ENCODE data around the gene NRIP2. TPM values are rescaled to one million over a fixed set of nuclear protein-coding genes. Genes with fewer than 3 reads are reported as not detected.
A peak's percentile ranks its signal among the peaks of the same experiment; 100 is the strongest.
"Not testable (repeated sequence)": the region's sequence is repeated elsewhere in the genome, so short reads cannot be mapped to it uniquely, and the experiment has no call there.

The NRIP2 gene
- total and polyA plus RNA-seq, 4 experiments from 2014 or later = 0.29 to 2.0 TPM; not detected in 2

DNA sequence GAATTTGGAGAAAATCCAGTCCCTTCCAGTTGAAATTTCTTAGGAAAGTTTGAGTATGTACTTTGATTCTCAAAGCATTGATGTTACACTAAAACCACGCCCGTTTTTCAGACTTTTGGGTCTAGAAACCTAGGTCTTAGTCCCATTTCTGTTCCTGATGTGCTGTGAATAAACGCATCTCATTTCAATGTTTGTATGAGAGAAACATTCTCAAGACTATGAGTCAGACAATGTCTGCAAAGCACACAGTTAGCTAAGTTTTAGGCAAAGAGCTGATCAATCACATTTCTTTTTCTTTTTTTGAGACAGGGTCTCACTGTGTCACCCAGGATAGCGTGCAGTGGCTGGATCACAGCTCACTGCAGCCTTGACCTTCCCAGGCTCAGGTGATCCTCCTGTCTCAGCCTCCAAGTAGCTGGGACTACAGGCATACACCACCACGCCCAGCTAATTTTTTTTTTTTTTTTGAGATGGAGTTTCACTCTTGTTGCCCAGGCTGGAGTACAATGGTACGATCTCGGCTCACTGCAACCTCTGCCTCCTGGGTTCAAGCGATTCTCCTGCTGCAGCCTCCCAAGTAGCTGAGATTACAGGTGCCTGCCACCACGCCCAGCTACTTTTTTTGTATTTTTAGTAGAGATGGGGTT lies 34.3 kb upstream of the NRIP2 start:
- H3K4me3 Mint-ChIP-seq; POLR2A ChIA-PET (ENCODE audit: partially characterized antibody); H3K4me1 ChIP-seq (ENCODE audit: insufficient read depth, low read length): not testable (repeated sequence)

DNA sequence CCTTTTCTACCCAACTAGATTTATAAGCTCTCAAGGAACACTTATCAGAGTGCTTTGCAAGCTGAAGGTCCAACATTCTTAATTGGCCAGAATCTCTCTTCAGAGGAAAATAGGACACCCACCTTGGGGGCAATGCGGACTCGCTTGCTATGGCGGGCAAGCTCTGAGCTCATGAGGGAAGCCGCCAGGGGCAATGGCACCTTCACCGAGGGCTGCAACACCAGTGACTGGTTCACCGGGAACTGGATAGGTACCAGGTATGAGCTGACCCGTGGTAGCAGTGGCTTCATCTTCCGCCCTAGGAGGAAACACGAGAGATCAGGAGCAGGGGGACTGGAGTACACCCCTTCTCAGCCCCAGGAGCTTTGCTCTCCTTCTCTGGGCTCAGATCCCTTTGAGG lies 29.4 kb upstream of the NRIP2 start:
- no peaks in the 10 kb centered on the region for H3K9me3 ChIP-seq (ENCODE audit: control insufficient read depth in 1 of 2, low read length in 2 of 2)
- H3K4me1 Mint-ChIP-seq = peaks cover 2 to 8% (median 6%) of the 10 kb centered on the region in 4 donors
- no peaks in the 10 kb centered on the region for H3K36me3 ChIP-seq (ENCODE audit: insufficient read depth, low read length)
- no peak overlapping the region for H3K27ac ChIP-seq (ENCODE audit: low read depth, low read length)
- intact Hi-C loops (cut with micrococcal nuclease) = no loop called here
- peak overlapping the region in 1 of 7 donors; percentile 3 for H3K27ac Mint-ChIP-seq
- no peaks in the 10 kb centered on the region for H3K27me3 Mint-ChIP-seq
- no peaks in the 10 kb centered on the region for H3K27me3 ChIP-seq (ENCODE audit: insufficient read depth, low read length)
- ChIA-PET CTCF (ENCODE audit: partially characterized antibody) (interaction anchor here (0.7 to 1.5 kb wide), 3 partner anchors 10 to 24 kb away, joined by 3 to 8 read pairs (median 3); no protein-coding TSS in a partner anchor), POLR2A (ENCODE audit: partially characterized antibody) (no interaction called here)
- H3K4me1 ChIP-seq (ENCODE audit: insufficient read depth, low read length) = no peaks in the 10 kb centered on the region
- DNase-seq = no peak
- H3K4me3 Mint-ChIP-seq = no peak overlapping the region
- H3K4me3 ChIP-seq (ENCODE audit: low read length in 2 of 2) = no peak overlapping the region
- no peaks in the 10 kb centered on the region for H3K36me3 Mint-ChIP-seq
- no peaks in the 10 kb centered on the region for H3K9me3 Mint-ChIP-seq

More for the DNA sequence above, 34.3 kb upstream of the NRIP2 start:
- H3K4me1 Mint-ChIP-seq; H3K27me3 Mint-ChIP-seq; H3K27me3 ChIP-seq (ENCODE audit: insufficient read depth, low read length); CTCF ChIA-PET (ENCODE audit: partially characterized antibody); DNase-seq; H3K9me3 ChIP-seq (ENCODE audit: control insufficient read depth in 1 of 2, low read length in 2 of 2); H3K27ac Mint-ChIP-seq; H3K9me3 Mint-ChIP-seq; H3K4me3 ChIP-seq (ENCODE audit: low read length in 2 of 2); H3K27ac ChIP-seq (ENCODE audit: low read depth, low read length); intact Hi-C loops (cut with micrococcal nuclease); H3K36me3 ChIP-seq (ENCODE audit: insufficient read depth, low read length); H3K36me3 Mint-ChIP-seq: not testable (repeated sequence)

DNA sequence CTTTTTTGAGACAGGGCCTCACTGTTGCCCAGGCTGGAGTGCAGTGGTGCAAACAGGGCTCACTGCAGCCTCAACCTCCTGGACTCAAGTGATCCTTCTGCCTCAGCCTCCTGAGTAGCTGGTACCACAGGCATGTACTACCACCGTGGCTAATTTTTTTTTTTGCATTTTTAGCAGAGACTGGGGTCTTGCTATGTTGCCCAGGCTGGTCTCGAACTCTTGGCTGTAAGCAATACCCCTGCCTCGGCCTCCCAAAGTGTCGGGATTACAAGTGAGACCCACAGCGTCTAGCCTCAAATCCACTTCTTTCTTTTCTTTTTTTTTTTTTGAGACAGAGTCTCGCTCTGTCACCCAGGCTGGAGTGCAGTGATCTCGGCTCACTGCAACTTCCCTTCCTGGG lies 28.6 kb upstream of the NRIP2 start:
- H3K27ac Mint-ChIP-seq = not testable (repeated sequence)

DNA sequence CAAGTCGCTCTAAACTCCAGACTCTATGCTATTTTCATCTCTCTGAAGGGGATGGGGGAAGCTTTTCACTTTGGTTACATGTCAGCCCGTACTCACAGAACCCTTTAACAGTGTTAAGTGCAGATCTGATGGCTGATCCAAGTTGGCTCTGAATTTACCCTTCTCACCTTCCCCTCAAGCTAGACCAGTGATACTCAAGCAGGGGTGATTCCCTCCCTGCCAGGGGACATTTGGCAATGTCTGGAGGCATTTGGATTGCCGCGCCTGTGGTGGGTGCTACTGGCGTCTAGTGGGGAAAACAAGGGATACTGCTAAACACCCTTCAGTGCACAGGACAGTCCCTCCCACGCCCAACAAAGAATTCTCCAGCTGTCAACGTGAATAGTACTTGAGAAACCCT lies 28.0 kb upstream of the NRIP2 start:
- Mint-ChIP-seq H3K36me3 (peaks cover 2 to 4% of the 10 kb centered on the region in 2 donors), H3K4me3 (no peak overlapping the region), H3K27ac (no peak overlapping the region), H3K4me1 (peaks cover 0 to 4% (median under 1%) of the 10 kb centered on the region in 4 donors), H3K9me3 (no peaks in the 10 kb centered on the region), H3K27me3 (no peaks in the 10 kb centered on the region)
- intact Hi-C loops (cut with micrococcal nuclease) = no loop called here
- CTCF ChIA-PET (ENCODE audit: partially characterized antibody) = no interaction called here
- no peak overlapping the region for H3K4me3 ChIP-seq (ENCODE audit: low read length in 2 of 2)
- POLR2A ChIA-PET (ENCODE audit: partially characterized antibody) = no interaction called here
- DNase-seq = no peak
- H3K27ac ChIP-seq (ENCODE audit: low read depth, low read length) = no peak overlapping the region
- H3K9me3 ChIP-seq (ENCODE audit: control insufficient read depth in 1 of 2, low read length in 2 of 2) = no peaks in the 10 kb centered on the region
- H3K27me3 ChIP-seq (ENCODE audit: insufficient read depth, low read length) = no peaks in the 10 kb centered on the region
- H3K4me1 ChIP-seq (ENCODE audit: insufficient read depth, low read length) = no peaks in the 10 kb centered on the region
- H3K36me3 ChIP-seq (ENCODE audit: insufficient read depth, low read length) = no peaks in the 10 kb centered on the region

More for the DNA sequence above, 28.6 kb upstream of the NRIP2 start:
- H3K36me3 ChIP-seq (ENCODE audit: insufficient read depth, low read length); H3K27me3 Mint-ChIP-seq; H3K27me3 ChIP-seq (ENCODE audit: insufficient read depth, low read length); H3K27ac ChIP-seq (ENCODE audit: low read depth, low read length); H3K36me3 Mint-ChIP-seq; DNase-seq; H3K4me3 ChIP-seq (ENCODE audit: low read length in 2 of 2); H3K4me3 Mint-ChIP-seq; H3K9me3 ChIP-seq (ENCODE audit: control insufficient read depth in 1 of 2, low read length in 2 of 2); POLR2A ChIA-PET (ENCODE audit: partially characterized antibody); intact Hi-C loops (cut with micrococcal nuclease); H3K4me1 ChIP-seq (ENCODE audit: insufficient read depth, low read length); H3K4me1 Mint-ChIP-seq; H3K9me3 Mint-ChIP-seq: not testable (repeated sequence)
- CTCF ChIA-PET (ENCODE audit: partially characterized antibody) = interaction anchor here (0.9 to 1.5 kb wide), 2 partner anchors 10 to 21 kb away, joined by 3 to 8 read pairs; no protein-coding TSS in a partner anchor

DNA sequence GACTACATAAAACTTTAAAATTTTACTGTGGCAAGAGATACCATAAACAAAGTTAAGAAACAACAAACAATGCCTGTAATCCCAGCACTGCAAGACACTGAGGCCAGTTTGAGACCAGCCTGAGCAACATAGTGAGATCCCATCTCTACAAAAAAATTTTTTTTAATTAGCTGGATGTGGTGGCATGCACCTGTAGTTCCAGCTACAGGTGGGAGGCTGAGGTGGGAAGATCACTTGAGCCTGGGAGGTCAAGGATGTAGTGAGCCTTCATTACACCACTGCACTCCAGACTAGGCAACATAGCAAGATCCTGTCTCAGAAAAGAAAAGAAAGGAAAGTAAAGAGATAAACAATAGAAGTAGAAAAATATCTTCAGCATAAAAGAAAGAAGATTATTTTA lies 25.3 kb upstream of the NRIP2 start:
- H3K4me1 ChIP-seq (ENCODE audit: insufficient read depth, low read length) = no peaks in the 10 kb centered on the region
- ChIA-PET POLR2A (ENCODE audit: partially characterized antibody) (interaction anchor here (1.0 kb wide), 1 partner anchor 11 kb away, joined by 3 read pairs; no protein-coding TSS in a partner anchor), CTCF (ENCODE audit: partially characterized antibody) (no interaction called here)
- no peak overlapping the region for H3K4me3 ChIP-seq (ENCODE audit: low read length in 2 of 2)
- H3K9me3 ChIP-seq (ENCODE audit: control insufficient read depth in 1 of 2, low read length in 2 of 2) = no peaks in the 10 kb centered on the region
- H3K36me3 ChIP-seq (ENCODE audit: insufficient read depth, low read length) = no peaks in the 10 kb centered on the region
- H3K27ac Mint-ChIP-seq = peak overlapping the region in 2 of 7 donors; percentile 1 to 46
- intact Hi-C loops (cut with micrococcal nuclease) = no loop called here
- no peak overlapping the region for H3K4me3 Mint-ChIP-seq
- H3K27ac ChIP-seq (ENCODE audit: low read depth, low read length) = no peak overlapping the region
- H3K9me3 Mint-ChIP-seq = no peaks in the 10 kb centered on the region
- H3K4me1 Mint-ChIP-seq = no peaks in the 10 kb centered on the region
- no peak for DNase-seq
- no peaks in the 10 kb centered on the region for H3K27me3 Mint-ChIP-seq
- peaks cover 9 to 10% of the 10 kb centered on the region in 2 donors for H3K36me3 Mint-ChIP-seq
- no peaks in the 10 kb centered on the region for H3K27me3 ChIP-seq (ENCODE audit: insufficient read depth, low read length)

DNA sequence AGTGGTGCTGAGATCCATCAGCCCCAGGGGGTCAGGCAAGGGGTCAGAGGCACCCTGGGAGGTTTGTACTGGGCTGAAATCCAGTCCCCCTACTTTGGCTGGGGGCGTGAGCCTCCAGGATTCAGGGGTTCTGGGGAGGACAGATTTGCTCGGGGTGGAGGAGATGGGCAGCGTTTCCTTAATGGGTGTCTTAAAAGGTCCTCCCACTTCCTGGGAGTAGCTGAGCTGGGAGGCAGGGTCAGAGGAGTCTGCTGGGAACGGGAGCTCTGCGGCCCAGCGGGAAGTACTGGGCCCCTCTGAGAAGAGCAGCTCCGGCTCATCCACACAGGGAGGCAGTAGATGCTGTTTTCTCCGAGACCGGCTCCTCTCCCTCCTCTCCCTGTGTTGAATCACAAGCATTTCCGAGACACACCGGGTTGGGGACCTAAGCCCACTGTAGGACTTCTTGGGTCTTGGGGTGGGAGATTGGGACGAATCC lies 24.1 kb upstream of the NRIP2 start:
- Histone ChIP-seq H3K27ac (ENCODE audit: low read depth, low read length) (no peak overlapping the region), H3K9me3 (ENCODE audit: control insufficient read depth in 1 of 2, low read length in 2 of 2) (no peaks in the 10 kb centered on the region), H3K27me3 (ENCODE audit: insufficient read depth, low read length) (no peaks in the 10 kb centered on the region), H3K36me3 (ENCODE audit: insufficient read depth, low read length) (no peaks in the 10 kb centered on the region), H3K4me1 (ENCODE audit: insufficient read depth, low read length) (no peaks in the 10 kb centered on the region), H3K4me3 (ENCODE audit: low read length in 2 of 2) (no peak overlapping the region)
- no peaks in the 10 kb centered on the region for H3K9me3 Mint-ChIP-seq
- ChIA-PET CTCF (ENCODE audit: partially characterized antibody) (no interaction called here), POLR2A (ENCODE audit: partially characterized antibody) (interaction anchor here (1.2 kb wide), 1 partner anchor 18 kb away, joined by 4 read pairs; the partner anchor contains the start of genes FOXM1 and RHNO1)
- peak overlapping the region in 1 of 7 donors; percentile 65 for H3K27ac Mint-ChIP-seq
- H3K4me3 Mint-ChIP-seq = no peak overlapping the region
- H3K36me3 Mint-ChIP-seq = peaks cover 10 to 12% of the 10 kb centered on the region in 2 donors
- intact Hi-C loops (cut with micrococcal nuclease) = no loop called here
- H3K4me1 Mint-ChIP-seq = no peaks in the 10 kb centered on the region
- no peaks in the 10 kb centered on the region for H3K27me3 Mint-ChIP-seq
- no peak for DNase-seq

DNA sequence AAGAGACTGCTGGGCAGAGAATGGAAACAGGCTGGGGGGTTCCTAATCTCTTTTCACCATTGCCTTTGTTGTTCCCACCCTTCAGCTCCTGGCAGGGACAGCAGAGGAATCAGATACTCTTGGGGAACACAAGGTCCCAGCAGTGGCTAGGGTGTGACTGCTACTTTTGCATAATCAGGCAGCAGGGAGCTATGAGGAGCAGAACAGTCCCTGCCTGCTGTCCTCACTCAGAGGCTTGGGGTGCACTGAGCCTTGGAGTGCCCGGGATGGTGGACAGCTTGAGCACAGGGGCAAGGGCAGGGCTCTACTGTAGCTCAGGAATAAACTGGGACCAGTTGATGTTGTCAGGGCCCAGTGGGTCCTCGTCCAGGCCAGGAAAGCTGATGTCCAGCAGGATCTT lies 23.5 kb upstream of the NRIP2 start:
- no peak for DNase-seq
- Histone ChIP-seq H3K9me3 (ENCODE audit: control insufficient read depth in 1 of 2, low read length in 2 of 2) (no peaks in the 10 kb centered on the region), H3K4me1 (ENCODE audit: insufficient read depth, low read length) (no peaks in the 10 kb centered on the region), H3K27me3 (ENCODE audit: insufficient read depth, low read length) (no peaks in the 10 kb centered on the region), H3K4me3 (ENCODE audit: low read length in 2 of 2) (no peak overlapping the region), H3K36me3 (ENCODE audit: insufficient read depth, low read length) (no peaks in the 10 kb centered on the region), H3K27ac (ENCODE audit: low read depth, low read length) (no peak overlapping the region)
- intact Hi-C loops (cut with micrococcal nuclease) = no loop called here
- Mint-ChIP-seq H3K27me3 (no peaks in the 10 kb centered on the region), H3K9me3 (no peaks in the 10 kb centered on the region), H3K36me3 (peaks cover 10 to 12% of the 10 kb centered on the region in 2 donors), H3K27ac (peak overlapping the region in 2 of 7 donors; percentile 65 to 71), H3K4me3 (no peak overlapping the region), H3K4me1 (peaks cover 0 to 1% (median 0%) of the 10 kb centered on the region in 4 donors)
- POLR2A ChIA-PET (ENCODE audit: partially characterized antibody) = interaction anchor here (1.2 kb wide), 1 partner anchor 19 kb away, joined by 4 read pairs; the partner anchor contains the start of genes FOXM1 and RHNO1
- CTCF ChIA-PET (ENCODE audit: partially characterized antibody) = interaction anchor here (0.9 kb wide), 1 partner anchor 215 kb away, joined by 3 read pairs; no protein-coding TSS in a partner anchor

Measured in CD4-positive, alpha-beta memory T cell (primary cell).